ENCODE measurements around the gene INSC.

INSC gene

DNA sequence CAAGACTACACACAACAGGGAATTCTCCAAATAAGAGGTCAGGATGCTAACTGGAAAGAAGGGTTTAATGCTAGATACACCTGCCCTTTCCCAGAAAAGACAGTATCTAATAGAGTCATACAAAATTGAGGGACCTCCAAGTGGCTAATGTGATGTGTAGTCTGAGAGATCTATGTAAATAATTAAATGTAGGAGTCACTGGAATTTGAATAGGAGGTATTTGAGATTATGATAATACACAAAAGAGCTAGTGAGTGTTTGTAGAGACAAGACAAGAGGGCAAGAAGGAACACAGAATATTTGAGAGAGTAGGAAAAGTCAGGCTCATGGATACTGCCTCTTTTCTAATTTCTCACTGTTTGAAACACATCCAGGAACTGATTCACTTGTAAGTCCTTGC lies 15.5 kb upstream of the INSC start:
- no peaks in the 10 kb centered on the region for H3K9me3 Mint-ChIP-seq
- peaks cover 38% of the 10 kb centered on the region for H3K27me3 Mint-ChIP-seq
- H3K36me3 Mint-ChIP-seq (ENCODE audit: low read depth): no peaks in the 10 kb centered on the region
- H3K4me1 Mint-ChIP-seq (ENCODE audit: low read depth): peaks cover 2% of the 10 kb centered on the region
- H3K4me3 Mint-ChIP-seq: no peak overlapping the region
- H3K27ac Mint-ChIP-seq: no peak overlapping the region
- DNase-seq: no peak

DNA sequence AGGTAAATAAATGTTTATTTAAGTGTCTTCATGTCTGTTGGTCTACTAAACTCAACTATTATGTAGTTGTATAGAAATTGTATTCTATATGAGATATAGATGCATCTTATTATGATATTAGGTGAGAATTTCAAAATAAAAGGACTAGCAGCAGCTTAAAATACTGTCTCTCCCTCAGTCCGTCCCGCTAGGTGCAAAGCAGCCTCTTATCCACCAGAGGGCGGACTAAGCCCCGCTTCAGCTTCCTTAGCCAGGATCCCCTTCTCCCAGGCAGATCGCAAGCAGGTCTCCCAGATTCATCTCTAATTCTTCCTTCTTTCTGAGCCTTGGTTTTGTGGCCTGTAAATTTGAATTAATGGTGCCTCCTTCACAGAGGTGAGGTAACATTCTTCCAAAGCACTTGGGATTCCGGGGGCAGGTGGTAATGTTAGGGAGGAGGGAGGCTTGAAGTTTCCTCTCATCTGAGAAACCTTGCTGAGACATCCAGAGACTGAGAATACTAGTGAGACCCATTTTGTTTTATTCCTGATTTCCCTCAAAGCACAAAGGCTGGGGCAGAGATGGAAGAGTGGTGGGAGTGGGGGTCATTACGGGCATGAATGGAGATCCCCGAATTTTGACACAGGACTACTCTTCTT lies 13.5 kb upstream of the INSC start:
- Mint-ChIP-seq H3K27ac (no peak overlapping the region), H3K4me1 (ENCODE audit: low read depth) (peaks cover 2% of the 10 kb centered on the region), H3K9me3 (no peaks in the 10 kb centered on the region), H3K4me3 (no peak overlapping the region), H3K36me3 (ENCODE audit: low read depth) (no peaks in the 10 kb centered on the region), H3K27me3 (peaks cover 28% of the 10 kb centered on the region)
- peak; percentile 61 for DNase-seq

DNA sequence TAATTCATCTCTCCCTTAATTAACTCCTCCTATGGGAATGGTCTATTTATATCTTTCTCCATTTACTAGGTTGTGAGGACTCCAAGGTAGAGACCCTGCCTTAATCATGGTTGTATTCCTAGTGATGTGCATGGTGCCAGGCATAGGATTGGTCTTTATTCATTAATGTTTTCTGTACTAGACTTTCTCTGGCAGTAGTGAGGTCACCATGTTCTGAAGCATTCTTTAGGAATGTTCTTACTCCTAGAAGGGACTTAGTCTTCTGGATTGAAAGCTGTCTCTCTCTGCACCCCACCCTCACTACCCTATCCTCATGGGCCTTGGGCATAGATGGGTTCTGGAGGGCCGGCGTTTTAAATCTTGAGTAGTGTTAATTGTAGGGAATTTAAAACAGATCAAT lies 10.6 kb upstream of the INSC start:
- H3K27me3 Mint-ChIP-seq: peaks cover 9% of the 10 kb centered on the region
- no peak overlapping the region for H3K27ac Mint-ChIP-seq
- peaks cover 2% of the 10 kb centered on the region for H3K4me1 Mint-ChIP-seq (ENCODE audit: low read depth)
- DNase-seq: no peak
- H3K36me3 Mint-ChIP-seq (ENCODE audit: low read depth): no peaks in the 10 kb centered on the region
- no peak overlapping the region for H3K4me3 Mint-ChIP-seq
- no peaks in the 10 kb centered on the region for H3K9me3 Mint-ChIP-seq

DNA sequence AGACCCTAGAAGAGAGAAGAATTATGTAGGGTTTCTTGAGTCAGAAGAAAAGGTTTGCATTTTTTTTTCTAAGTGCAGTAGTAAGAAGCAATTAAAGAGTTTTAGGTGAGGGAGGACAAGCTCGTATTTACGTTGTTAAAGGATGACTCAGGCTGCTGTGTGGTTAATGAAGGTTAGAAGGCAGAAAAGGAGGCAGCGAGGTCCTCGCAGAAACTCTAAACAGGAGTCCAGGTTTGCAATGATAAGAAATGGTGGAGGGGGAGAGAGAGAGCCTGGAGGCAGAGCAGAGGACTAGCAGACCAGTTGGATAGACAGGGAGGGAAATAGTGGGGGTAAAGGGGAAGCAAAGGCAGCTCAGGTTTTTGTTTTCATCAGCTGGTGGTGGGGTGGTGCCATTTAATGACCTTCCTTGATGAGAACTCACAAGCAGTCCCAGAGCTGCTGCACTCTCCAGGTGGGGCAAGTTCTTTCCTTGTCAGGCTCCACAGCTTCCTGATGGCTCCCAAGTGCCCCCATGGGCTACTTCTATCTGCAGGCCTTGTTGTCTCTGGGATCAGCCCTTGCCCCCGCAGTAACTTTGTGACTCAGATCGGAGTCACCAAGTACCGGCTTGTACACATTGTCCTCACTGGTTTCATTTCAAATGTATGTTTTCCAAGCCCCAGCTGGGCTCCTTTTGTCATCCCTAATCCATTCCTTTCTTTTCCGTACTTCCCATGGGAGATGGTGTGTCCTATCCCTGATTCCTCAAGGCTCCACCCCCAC lies 8.3 kb upstream of the INSC start:
- H3K27ac Mint-ChIP-seq: no peak overlapping the region
- H3K4me3 Mint-ChIP-seq: no peak overlapping the region
- no peak for DNase-seq
- no peaks in the 10 kb centered on the region for H3K36me3 Mint-ChIP-seq (ENCODE audit: low read depth)
- no peaks in the 10 kb centered on the region for H3K9me3 Mint-ChIP-seq
- H3K27me3 Mint-ChIP-seq: peaks cover 1% of the 10 kb centered on the region
- H3K4me1 Mint-ChIP-seq (ENCODE audit: low read depth): no peaks in the 10 kb centered on the region

DNA sequence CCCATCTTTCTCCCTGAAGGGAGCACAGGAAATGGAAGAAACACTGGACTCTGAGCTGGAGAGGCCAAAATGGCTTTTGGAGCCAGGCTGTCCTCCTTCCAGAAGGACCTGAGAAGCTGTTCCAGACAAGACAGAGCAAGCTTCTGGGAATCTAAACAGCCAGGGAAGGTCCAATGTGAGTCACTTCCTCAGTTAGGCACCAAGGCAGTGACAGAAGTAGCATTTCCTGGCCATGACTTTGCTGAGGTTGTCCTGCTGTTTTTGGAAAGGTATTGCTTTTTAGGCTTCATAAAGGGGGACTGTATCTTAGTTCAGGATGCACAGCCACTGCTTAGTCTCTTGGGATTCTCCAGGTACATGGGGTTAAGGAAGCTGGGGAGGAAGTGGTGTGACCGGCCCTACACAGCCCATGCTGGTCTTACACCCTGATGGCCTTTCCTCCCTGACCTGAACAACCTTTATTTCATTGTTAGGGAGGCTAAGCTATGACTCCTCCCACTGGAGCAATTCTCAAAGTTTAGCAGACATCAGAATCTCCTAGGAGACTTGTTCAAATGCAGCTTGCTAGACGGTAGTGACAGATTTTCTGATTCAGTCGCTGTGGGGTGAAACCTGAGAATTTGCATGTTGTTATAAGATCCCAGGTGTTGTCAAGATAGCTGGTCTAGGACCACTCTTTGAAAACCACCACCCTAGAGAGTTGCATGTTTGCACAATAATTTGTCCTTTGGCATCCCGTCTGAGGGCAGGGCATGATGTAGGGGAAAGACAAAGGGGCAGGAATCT lies 6.8 kb upstream of the INSC start:
- Mint-ChIP-seq H3K9me3 (no peaks in the 10 kb centered on the region), H3K4me3 (no peak overlapping the region), H3K27ac (no peak overlapping the region), H3K27me3 (no peaks in the 10 kb centered on the region), H3K36me3 (ENCODE audit: low read depth) (no peaks in the 10 kb centered on the region), H3K4me1 (ENCODE audit: low read depth) (no peaks in the 10 kb centered on the region)
- DNase-seq: no peak

DNA sequence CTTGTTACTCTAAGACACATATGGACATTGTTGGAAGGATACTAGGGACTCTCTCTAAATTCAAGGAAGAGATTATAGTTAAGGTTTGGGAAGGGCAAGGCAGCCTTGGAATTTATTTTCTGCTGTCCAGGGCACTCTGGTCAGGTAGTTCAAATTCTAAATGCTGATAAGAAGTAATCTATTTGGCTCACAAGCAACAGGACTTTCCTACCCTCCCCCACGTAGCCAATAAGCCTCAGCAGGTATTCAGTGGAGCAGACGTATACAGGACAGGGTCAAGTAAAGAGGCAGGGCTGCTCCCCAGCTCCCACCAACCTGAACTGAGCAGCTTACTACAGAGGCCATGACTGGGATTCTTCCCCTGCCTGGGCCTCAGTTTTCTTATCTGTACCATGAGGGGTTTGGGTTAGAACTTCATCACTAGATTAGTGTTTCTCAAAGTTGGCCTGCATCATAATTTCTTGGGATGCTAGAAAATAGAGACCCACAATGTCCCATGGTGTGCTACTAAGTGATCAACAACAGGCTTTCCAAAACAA lies 6.1 kb upstream of the INSC start:
- H3K4me1 Mint-ChIP-seq (ENCODE audit: low read depth): peaks cover 3% of the 10 kb centered on the region
- H3K4me3 Mint-ChIP-seq: no peak overlapping the region
- H3K27ac Mint-ChIP-seq: no peak overlapping the region

DNA sequence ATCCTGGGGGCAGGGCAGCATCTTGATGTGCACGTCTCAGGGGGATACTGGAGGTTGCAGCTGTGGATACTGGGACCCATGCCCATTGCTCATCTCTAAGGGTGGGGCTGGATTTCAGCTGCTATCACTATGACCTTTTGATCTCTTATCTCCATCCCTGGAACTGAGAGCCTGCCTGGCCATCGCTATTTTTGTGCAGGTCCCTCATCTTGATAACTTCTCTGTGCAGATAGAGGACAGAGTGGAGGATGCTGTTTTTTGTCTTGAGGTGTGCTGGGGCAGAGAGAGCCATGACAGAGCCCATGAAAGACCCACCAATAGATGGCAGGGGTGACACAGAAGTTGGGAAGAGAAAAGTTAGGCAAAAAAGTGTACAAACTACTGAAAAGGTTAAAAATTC lies 5.1 kb upstream of the INSC start:
- H3K9me3 Mint-ChIP-seq: no peaks in the 10 kb centered on the region
- no peak overlapping the region for H3K27ac Mint-ChIP-seq
- peaks cover 15% of the 10 kb centered on the region for H3K27me3 Mint-ChIP-seq
- no peak overlapping the region for H3K4me3 Mint-ChIP-seq
- H3K4me1 Mint-ChIP-seq (ENCODE audit: low read depth): peaks cover 9% of the 10 kb centered on the region
- H3K36me3 Mint-ChIP-seq (ENCODE audit: low read depth): no peaks in the 10 kb centered on the region
- no peak for DNase-seq

More for the DNA sequence above, 6.1 kb upstream of the INSC start:
- Mint-ChIP-seq H3K36me3 (ENCODE audit: low read depth) (no peaks in the 10 kb centered on the region), H3K9me3 (no peaks in the 10 kb centered on the region), H3K27me3 (peaks cover 7% of the 10 kb centered on the region)
- no peak for DNase-seq

DNA sequence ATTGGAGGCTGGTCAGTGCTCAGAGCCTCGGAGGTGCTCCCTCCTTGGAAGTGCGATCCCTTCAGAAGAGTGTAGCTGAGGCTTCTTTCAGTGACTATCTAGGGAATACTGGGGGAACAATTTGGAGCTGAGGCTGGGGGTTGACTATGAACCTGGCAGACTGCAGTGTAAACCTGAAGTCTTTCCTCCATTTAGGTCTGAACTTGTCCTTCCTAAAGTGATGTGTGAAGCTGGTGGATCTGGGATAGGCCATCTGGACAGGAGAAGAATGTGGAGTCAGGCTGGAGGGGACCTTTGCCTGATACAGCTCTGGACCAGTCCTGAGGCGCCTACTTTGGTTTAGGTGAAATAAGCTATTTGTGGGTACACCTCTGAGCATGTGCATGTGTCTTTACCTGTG lies 3.5 kb upstream of the INSC start:
- peaks cover 15% of the 10 kb centered on the region for H3K4me1 Mint-ChIP-seq (ENCODE audit: low read depth)

DNA sequence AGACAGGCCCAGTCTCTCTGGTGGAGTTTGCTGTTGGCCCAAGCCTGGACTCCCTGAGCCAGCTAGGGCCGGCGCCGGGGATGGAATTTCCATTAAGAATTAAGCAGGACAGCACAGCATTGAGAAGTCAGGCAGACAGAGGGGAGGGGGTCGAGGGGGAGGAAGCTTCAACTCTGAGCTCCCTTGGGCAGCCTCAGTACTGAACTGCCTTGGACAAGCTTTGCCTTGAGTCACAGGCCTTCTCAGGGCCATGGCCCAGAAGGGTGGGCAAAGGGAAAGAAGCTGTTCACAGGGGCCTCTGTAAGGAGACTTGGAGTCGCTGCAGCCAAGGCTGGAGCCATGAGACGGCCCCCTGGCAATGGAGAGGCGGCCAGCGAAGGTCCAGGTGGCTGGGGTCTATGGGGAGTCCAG lies 2.6 kb upstream of the INSC start:
- Mint-ChIP-seq H3K9me3 (no peaks in the 10 kb centered on the region), H3K4me1 (ENCODE audit: low read depth) (peaks cover 15% of the 10 kb centered on the region), H3K36me3 (ENCODE audit: low read depth) (no peaks in the 10 kb centered on the region), H3K27me3 (peaks cover 36% of the 10 kb centered on the region), H3K4me3 (no peak overlapping the region), H3K27ac (no peak overlapping the region)
- no peak for DNase-seq

More for the DNA sequence above, 3.5 kb upstream of the INSC start:
- Mint-ChIP-seq H3K36me3 (ENCODE audit: low read depth) (no peaks in the 10 kb centered on the region), H3K27me3 (peaks cover 30% of the 10 kb centered on the region), H3K9me3 (no peaks in the 10 kb centered on the region), H3K27ac (no peak overlapping the region), H3K4me3 (no peak overlapping the region)
- no peak for DNase-seq

DNA sequence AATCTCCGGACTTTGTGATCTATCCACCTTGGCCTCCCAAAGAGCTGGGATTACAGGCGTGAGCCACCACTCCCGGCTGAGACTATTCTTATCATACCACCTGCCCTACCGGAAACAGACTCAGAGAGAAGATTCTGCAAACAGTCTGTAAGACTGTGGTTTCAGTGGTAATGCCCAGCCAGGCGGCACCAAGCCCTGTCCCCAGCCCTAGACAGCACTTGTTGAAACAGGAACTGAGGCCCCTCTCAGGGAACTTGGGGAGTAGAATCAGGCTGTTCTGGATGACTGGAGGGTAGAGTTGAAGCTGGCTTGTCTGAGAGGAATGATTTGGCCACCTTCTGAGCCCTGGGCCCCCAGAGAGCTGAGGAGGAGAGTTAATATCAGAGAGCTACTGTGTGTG lies 1.3 kb upstream of the INSC start:
- no peak overlapping the region for H3K4me3 Mint-ChIP-seq
- H3K4me1 Mint-ChIP-seq (ENCODE audit: low read depth): peaks cover 15% of the 10 kb centered on the region
- H3K9me3 Mint-ChIP-seq: no peaks in the 10 kb centered on the region
- no peak for DNase-seq
- H3K36me3 Mint-ChIP-seq (ENCODE audit: low read depth): no peaks in the 10 kb centered on the region
- H3K27ac Mint-ChIP-seq: no peak overlapping the region
- peaks cover 48% of the 10 kb centered on the region for H3K27me3 Mint-ChIP-seq

DNA sequence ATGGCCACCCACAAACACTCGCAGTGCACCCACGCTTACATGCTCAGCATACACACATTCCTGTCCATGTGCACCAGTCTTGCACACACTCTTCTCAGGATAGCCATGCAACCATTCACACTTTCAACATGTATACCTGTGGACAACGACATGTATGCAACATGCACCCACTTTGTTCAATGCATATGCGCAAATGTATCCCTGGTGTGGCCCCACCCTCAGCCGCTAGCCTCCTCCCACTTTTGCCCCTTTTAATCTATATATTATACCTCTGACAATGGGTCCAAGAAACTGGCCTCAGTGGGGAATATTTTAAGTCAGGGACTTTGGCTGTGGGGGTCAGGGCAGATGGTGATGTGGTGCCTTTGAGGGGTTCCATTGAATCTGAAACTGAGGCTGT lies 963 bp downstream of the INSC start:
- Mint-ChIP-seq H3K9me3 (no peaks in the 10 kb centered on the region), H3K36me3 (ENCODE audit: low read depth) (no peaks in the 10 kb centered on the region), H3K27me3 (peaks cover 64% of the 10 kb centered on the region), H3K4me1 (ENCODE audit: low read depth) (peaks cover 17% of the 10 kb centered on the region), H3K27ac (no peak overlapping the region), H3K4me3 (no peak overlapping the region)
- no peak for DNase-seq

DNA sequence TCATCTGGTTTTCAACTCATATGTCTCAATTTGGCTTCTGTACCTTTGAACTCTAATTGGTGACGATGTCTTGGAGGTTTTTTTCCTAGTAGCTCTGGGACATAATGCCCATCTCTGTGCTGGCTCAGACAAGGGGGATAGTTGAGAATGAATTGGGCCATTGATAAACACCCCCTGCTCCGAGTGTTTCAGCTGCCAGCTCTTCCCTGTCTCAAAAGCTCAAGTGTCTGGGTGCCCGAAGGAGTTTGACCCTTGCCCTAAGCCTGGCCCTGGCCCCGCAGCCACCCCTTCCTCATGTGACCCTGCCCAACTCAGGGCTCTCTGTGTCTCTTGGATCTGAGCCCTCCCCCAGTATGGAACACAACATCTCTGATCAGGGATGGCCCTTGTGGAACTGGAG lies 3.0 kb downstream of the INSC start:
- no peaks in the 10 kb centered on the region for H3K36me3 Mint-ChIP-seq (ENCODE audit: low read depth)
- H3K27ac Mint-ChIP-seq: no peak overlapping the region
- no peaks in the 10 kb centered on the region for H3K9me3 Mint-ChIP-seq
- H3K4me3 Mint-ChIP-seq: no peak overlapping the region
- H3K27me3 Mint-ChIP-seq: peaks cover 70% of the 10 kb centered on the region
- no peak for DNase-seq
- peaks cover 17% of the 10 kb centered on the region for H3K4me1 Mint-ChIP-seq (ENCODE audit: low read depth)

DNA sequence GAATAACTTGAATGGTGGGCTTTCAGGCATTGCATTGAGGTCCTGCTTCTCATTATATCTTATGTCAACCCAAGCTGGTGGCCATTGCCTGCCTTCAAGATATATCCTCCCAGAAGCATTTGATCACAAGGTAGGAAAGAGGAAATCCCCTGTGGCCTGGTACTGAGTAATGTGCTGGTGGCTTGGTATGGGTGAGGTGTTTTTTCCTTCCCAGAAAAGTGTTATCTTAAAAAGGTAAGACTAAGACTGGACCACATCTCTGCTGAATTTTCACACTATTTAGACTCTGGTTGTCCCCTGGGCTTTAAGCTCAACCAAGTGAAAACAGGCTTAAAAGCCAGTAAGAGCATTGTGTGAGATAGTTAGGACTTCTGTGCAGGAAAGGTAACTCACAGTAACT lies 3.7 kb downstream of the INSC start:
- DNase-seq: no peak
- H3K27ac Mint-ChIP-seq: no peak overlapping the region
- H3K27me3 Mint-ChIP-seq: peaks cover 68% of the 10 kb centered on the region
- H3K9me3 Mint-ChIP-seq: no peaks in the 10 kb centered on the region
- peaks cover 17% of the 10 kb centered on the region for H3K4me1 Mint-ChIP-seq (ENCODE audit: low read depth)
- no peak overlapping the region for H3K4me3 Mint-ChIP-seq
- no peaks in the 10 kb centered on the region for H3K36me3 Mint-ChIP-seq (ENCODE audit: low read depth)

DNA sequence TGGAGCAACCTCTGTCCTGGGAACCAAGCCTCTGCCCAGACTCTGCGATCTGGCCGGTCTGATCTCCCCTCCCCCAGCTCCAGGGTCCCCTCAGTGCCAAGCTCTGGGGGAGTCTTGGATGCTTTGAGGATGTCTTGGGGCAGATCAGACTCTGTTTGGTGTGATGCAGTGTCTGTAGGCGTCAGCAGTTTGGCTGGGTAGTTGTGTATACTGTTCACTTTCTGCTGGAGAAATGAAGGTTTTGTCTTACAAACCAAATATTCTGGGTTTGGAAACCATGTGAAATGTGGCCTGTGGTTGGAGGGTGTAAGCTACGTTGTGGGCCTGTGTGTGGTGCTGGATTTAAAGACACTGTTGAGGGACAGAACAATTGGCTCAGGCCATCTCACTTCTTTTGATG lies 4.6 kb downstream of the INSC start:
- H3K9me3 Mint-ChIP-seq: no peaks in the 10 kb centered on the region
- H3K4me1 Mint-ChIP-seq (ENCODE audit: low read depth): peaks cover 9% of the 10 kb centered on the region
- H3K27me3 Mint-ChIP-seq: peaks cover 66% of the 10 kb centered on the region
- H3K36me3 Mint-ChIP-seq (ENCODE audit: low read depth): no peaks in the 10 kb centered on the region
- DNase-seq: no peak
- H3K27ac Mint-ChIP-seq: no peak overlapping the region
- H3K4me3 Mint-ChIP-seq: no peak overlapping the region

DNA sequence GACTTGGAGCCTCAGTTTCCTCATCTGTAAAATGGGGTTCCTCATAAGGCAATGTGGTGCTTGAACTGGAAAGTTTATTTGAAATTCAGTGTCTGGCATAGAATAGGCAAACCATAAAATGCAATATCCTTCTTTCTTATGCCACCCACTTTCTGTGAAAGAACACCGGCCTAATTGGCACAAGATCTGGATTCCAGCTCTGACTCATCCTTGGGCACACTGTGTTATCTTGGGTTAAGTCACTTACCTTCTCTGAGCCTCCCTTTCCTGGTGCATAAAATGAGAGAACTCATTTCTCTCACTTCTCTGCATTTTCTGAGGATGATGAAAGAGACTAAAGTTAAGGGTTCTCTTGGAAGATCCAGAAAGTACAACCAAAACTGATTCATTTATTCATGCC lies 5.1 kb downstream of the INSC start:
- Mint-ChIP-seq H3K36me3 (ENCODE audit: low read depth) (no peaks in the 10 kb centered on the region), H3K9me3 (no peaks in the 10 kb centered on the region), H3K27ac (no peak overlapping the region), H3K4me1 (ENCODE audit: low read depth) (peaks cover 9% of the 10 kb centered on the region), H3K4me3 (no peak overlapping the region), H3K27me3 (peaks cover 63% of the 10 kb centered on the region)
- no peak for DNase-seq

Data from activated T-cell treated with anti-CD3 and anti-CD28 coated beads, Interleukin-2, amount 50 U/mL, for 24 hours (primary cell).